DOHH2 (cell line): ENCODE results near the gene RNLS.

Experiments used
- H3F3A ChIP-seq: fragments of 200-600 bp; sonication (generic), shearing (Covaris generic); 2 replicates; pipeline ENCODE4 v1.6.0; 2016; ENCODE audit warnings: antibody characterized with exemption, mild to moderate bottlenecking; ENCODE audit not compliant: control insufficient read depth, insufficient read depth
- H3K27ac ChIP-seq: fragments of 200-600 bp; sonication (generic); 2 replicates; pipeline ENCODE4 v1.5.1; 2014; ENCODE audit warnings: low read depth, mild to moderate bottlenecking, low read length, moderate library complexity
- H3K27me3 ChIP-seq: fragments of 200-600 bp; sonication (generic); 2 replicates; pipeline ENCODE4 v1.6.1; 2014; ENCODE audit warnings: mild to moderate bottlenecking, low read length, mixed read lengths; ENCODE audit not compliant: control insufficient read depth
- H3K36me3 ChIP-seq: fragments of 200-600 bp; sonication (generic); 2 replicates; pipeline ENCODE4 v1.6.1; 2014; ENCODE audit warnings: mild to moderate bottlenecking, low read length, moderate library complexity, mixed read lengths; ENCODE audit not compliant: control insufficient read depth
- H3K4me1 ChIP-seq: fragments of 200-600 bp; sonication (generic); 2 replicates; pipeline ENCODE4 v1.6.1; 2014; ENCODE audit warnings: mild to moderate bottlenecking, low read length, mixed read lengths; ENCODE audit not compliant: control insufficient read depth
- H3K4me2 ChIP-seq: fragments of 200-600 bp; sonication (generic); 2 replicates; pipeline ENCODE4 v1.6.0; 2014; ENCODE audit warnings: mild to moderate bottlenecking, low read length, moderate library complexity
- H3K4me3 ChIP-seq: fragments of 200-600 bp; sonication (generic); 2 replicates; pipeline ENCODE4 v1.5.1; 2014; ENCODE audit warnings: mild to moderate bottlenecking, low read length, mixed read lengths
- H3K79me2 ChIP-seq: fragments of 200-600 bp; sonication (generic); 2 replicates; pipeline ENCODE4 v1.6.1; 2014; ENCODE audit warnings: mild to moderate bottlenecking, low read length, mixed read lengths; ENCODE audit not compliant: control insufficient read depth
- H3K9me2 ChIP-seq: fragments of 200-600 bp; sonication (generic); replicated peaks from 2 replicates; pipeline ENCODE4 v1.6.1; 2014; ENCODE audit warnings: mild to moderate bottlenecking, low read length, mixed read lengths; ENCODE audit not compliant: control insufficient read depth
- H3K9me3 ChIP-seq: fragments of 200-600 bp; sonication (generic); 2 replicates; pipeline ENCODE4 v1.6.1; 2014; ENCODE audit warnings: antibody characterized with exemption, low read length, mixed read lengths; ENCODE audit not compliant: control insufficient read depth, insufficient read depth
- H4K20me1 ChIP-seq: fragments of 200-600 bp; sonication (generic); 2 replicates; pipeline ENCODE4 v1.6.0; 2014; ENCODE audit warnings: low read depth, mild to moderate bottlenecking, antibody characterized with exemption, low read length, moderate library complexity; ENCODE audit not compliant: control insufficient read depth, insufficient read depth
- EZH2phosphoT487 ChIP-seq: fragments of 200-600 bp; sonication (generic); IDR thresholded peaks from 2 replicates; pipeline ENCODE4 v1.6.1; 2017; ENCODE audit warnings: borderline replicate concordance, mild to moderate bottlenecking, antibody characterized with exemption, low read length, moderate library complexity, mixed read lengths
- TF ChIP-seq, protein P1 (sequence below): fragments of 200-600 bp; sonication (generic); IDR thresholded peaks from one replicate; pipeline ENCODE4 v1.5.1; 2014; ENCODE audit warnings: antibody characterized with exemption, mild to moderate bottlenecking, low read depth, low read length; ENCODE audit not compliant: poor library complexity, severe bottlenecking

Gene RNLS

DNA sequence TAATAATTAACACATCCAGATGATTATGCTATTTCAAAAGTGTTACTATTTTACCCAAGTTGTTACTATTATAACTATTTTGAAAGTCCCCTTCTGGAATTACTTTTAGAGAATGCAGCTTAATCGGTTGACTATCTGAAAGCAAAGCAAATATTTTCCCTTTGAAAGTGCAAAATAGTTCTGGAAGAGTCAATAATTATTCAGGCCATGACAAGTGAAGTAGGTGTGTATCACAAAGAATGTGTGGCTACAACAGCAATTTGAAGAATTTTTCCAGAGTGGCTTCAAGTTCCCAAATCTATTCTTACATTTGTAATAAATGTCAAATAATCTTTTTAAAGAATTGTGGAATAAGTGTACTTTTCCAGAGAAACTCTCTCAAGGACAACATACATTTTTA lies 42.8 kb downstream of the RNLS start:
- Histone ChIP-seq H3K36me3 (no peaks in the 10 kb centered on the region), H4K20me1 (no peaks in the 10 kb centered on the region), H3K9me2 (no peaks in the 10 kb centered on the region), H3K27ac (no peak overlapping the region), H3K9me3 (no peaks in the 10 kb centered on the region), H3K27me3 (no peaks in the 10 kb centered on the region), H3K79me2 (no peaks in the 10 kb centered on the region), H3K4me2 (no peak overlapping the region), H3K4me1 (no peaks in the 10 kb centered on the region), H3K4me3 (no peak overlapping the region), H3F3A (no peaks in the 10 kb centered on the region)
- TF ChIP-seq EZH2phosphoT487, result no peak
- TF ChIP-seq, protein P1, sequence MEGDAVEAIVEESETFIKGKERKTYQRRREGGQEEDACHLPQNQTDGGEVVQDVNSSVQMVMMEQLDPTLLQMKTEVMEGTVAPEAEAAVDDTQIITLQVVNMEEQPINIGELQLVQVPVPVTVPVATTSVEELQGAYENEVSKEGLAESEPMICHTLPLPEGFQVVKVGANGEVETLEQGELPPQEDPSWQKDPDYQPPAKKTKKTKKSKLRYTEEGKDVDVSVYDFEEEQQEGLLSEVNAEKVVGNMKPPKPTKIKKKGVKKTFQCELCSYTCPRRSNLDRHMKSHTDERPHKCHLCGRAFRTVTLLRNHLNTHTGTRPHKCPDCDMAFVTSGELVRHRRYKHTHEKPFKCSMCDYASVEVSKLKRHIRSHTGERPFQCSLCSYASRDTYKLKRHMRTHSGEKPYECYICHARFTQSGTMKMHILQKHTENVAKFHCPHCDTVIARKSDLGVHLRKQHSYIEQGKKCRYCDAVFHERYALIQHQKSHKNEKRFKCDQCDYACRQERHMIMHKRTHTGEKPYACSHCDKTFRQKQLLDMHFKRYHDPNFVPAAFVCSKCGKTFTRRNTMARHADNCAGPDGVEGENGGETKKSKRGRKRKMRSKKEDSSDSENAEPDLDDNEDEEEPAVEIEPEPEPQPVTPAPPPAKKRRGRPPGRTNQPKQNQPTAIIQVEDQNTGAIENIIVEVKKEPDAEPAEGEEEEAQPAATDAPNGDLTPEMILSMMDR, result no peak

DNA sequence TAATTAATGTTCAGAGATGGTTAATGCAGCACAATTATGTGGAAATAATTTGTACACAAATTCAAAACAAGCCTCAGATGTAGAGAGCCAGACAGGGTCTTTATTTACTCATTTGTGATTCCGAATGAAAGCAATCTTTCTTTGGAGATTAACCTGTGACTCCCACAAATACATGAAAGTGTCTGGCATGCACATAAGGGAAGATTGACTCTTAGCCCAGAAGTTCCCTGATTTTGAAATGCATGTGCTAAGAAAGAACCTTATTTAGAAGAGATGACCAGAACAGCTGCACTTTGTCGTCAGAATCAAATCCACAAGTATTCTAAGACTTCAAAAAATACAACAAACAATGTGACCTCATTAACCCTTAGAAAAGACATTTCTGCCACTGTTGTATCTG lies 45.1 kb downstream of the RNLS start:
- Histone ChIP-seq H3K27ac (no peak overlapping the region), H3K27me3 (no peaks in the 10 kb centered on the region)

DNA sequence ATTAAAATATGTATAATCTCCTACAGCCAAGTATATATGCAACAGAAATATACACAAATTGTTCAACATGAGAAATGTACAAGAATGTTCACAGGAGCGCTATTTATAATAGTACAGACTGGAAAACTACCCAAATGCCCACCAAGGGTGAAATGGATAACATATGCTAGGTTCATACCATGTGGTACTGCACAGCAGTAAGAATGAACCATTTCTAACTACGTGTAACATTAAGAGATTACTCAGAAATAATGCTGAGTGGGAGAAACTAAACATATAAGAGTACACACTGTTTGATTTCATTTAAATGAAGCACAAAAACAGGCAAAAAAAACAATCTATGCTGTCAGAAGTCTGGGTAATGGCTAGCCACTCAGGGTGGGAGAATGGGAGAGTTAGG lies 45.8 kb downstream of the RNLS start:
- Histone ChIP-seq H3K9me3 (no peaks in the 10 kb centered on the region), H3K27ac (no peak overlapping the region), H4K20me1 (no peaks in the 10 kb centered on the region), H3K4me1 (no peaks in the 10 kb centered on the region), H3K4me2 (no peak overlapping the region), H3K36me3 (no peaks in the 10 kb centered on the region), H3K27me3 (no peaks in the 10 kb centered on the region), H3K79me2 (no peaks in the 10 kb centered on the region), H3K9me2 (no peaks in the 10 kb centered on the region), H3K4me3 (no peak overlapping the region), H3F3A (no peaks in the 10 kb centered on the region)
- TF ChIP-seq, protein P1, result no peak
- no peak for TF ChIP-seq EZH2phosphoT487

More for the DNA sequence above, 45.1 kb downstream of the RNLS start:
- H3K4me3 ChIP-seq, result no peak overlapping the region
- no peaks in the 10 kb centered on the region for H3K9me3 ChIP-seq
- no peaks in the 10 kb centered on the region for H3K9me2 ChIP-seq
- no peaks in the 10 kb centered on the region for H3F3A ChIP-seq
- no peak overlapping the region for H3K4me2 ChIP-seq
- no peaks in the 10 kb centered on the region for H3K4me1 ChIP-seq
- no peaks in the 10 kb centered on the region for H3K36me3 ChIP-seq
- H4K20me1 ChIP-seq, result no peaks in the 10 kb centered on the region
- TF ChIP-seq EZH2phosphoT487, result no peak
- TF ChIP-seq, protein P1, result no peak
- no peaks in the 10 kb centered on the region for H3K79me2 ChIP-seq

DNA sequence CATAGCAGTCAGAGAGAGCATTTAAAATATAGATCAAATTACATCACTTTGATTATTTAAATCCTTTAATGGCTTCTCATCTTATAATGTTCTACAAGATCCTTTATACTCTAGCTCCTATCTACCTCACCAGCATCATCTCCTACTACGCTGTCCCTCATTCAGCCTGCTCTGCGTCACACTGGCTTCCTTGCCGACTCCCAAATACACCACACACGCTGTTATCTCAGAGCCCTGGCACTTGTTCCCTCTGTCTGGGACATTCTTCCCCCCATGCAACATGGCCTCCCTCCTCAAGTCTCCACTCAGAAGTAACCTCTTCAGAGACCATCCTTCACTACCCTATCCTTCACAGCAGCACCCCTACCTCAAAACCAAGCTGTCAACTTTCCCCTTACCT lies 46.7 kb downstream of the RNLS start:
- no peak overlapping the region for H3K4me2 ChIP-seq
- no peak overlapping the region for H3K4me3 ChIP-seq
- no peaks in the 10 kb centered on the region for H3K9me3 ChIP-seq
- TF ChIP-seq, protein P1, result no peak
- TF ChIP-seq EZH2phosphoT487, result no peak
- H3F3A ChIP-seq, result no peaks in the 10 kb centered on the region
- H3K4me1 ChIP-seq, result no peaks in the 10 kb centered on the region
- no peaks in the 10 kb centered on the region for H3K9me2 ChIP-seq
- no peak overlapping the region for H3K27ac ChIP-seq
- no peaks in the 10 kb centered on the region for H3K27me3 ChIP-seq
- no peaks in the 10 kb centered on the region for H3K36me3 ChIP-seq
- H4K20me1 ChIP-seq, result no peaks in the 10 kb centered on the region
- H3K79me2 ChIP-seq, result no peaks in the 10 kb centered on the region
